Measurements from ENCODE around the gene COG2.
"Not testable (repeated sequence)": the region's sequence is repeated elsewhere in the genome, so short reads cannot be mapped to it uniquely, and the experiment has no call there.

The COG2 gene

DNA sequence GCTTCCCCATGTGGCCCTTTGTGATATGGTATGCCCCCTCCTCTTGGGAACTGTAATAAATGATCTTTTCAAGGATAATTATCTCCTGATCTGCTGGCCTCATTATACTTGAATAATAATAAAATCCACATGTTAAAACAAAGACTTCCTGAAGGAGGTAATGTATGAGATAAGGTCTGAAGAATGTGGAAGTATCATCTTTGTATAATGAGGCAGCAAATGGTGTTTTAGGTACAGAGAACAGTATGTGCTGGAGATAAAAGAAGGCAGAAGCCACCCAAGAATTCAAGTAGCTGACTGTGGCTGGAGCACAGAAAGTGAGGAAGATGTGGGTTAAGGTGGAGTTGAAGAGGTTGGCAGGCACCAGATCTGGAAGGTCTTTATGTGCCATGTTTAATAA, 12.8 kb upstream of the COG2 start:
- DNase-seq, result no peak

DNA sequence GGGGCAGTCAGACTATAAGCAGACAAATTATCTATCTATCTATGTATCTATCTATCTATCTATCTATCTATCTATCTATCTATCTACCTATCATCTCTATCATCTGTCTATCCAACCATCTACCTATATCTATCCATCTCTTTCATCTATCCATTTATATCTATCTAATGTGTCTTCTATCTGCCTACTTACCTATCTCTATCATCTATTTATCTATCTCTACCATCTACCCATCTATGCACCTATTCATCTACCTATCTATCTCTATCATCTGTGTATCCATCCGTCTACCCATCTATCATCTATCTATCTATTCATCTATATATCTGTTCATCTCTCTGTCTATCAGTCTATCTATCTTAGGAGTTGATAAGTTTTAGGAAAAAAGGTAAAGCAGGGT, 10.8 kb upstream of the COG2 start:
- no peak for DNase-seq

DNA sequence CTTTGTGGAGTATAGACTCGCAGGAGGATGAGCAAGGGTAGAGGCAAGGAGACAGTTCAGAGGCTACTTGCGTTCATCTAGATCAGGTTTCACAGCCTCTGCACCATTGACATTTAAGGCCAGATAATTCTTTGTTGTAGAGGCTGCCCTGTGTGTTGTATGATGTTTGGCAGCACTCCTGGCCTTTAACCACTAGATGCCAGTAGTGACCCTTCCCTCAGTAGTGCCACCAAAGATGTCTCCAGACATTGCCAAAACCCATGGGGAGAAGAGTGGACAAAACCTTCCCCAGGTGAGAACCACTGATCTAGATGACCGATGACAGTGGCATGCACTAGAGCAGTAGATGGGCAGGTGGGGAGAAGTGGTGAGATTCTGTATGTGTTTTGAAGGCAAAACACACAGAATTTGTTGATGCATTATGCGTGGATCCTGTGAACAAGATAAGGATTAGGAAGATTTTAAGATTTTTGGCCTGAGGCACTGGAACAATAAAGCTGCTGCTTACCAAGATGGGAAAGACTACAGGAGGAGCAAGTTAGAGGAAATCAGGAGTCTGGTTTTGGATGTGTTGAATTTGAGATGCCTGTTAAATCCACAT, 9.9 kb upstream of the COG2 start:
- DNase-seq, result peak; percentile 83

DNA sequence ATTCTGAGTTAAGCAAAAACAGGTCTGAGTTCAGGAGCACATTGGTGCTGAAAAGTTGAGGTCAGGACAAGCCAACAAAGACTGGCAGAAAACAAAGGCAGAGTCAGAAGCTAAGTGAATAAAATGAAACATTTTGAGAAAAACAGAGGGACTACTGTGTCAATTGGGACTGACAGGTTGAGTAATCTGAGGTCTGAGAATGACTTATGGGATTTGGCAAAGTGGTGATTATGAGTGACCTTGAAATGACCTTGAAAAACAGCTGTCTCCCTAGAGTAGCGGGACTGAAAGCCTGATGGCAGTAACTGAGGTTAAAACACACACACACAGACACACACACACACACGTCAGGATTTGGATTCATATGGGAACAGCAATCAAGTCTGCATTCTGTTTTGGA, 8.8 kb upstream of the COG2 start:
- DNase-seq, result no peak

DNA sequence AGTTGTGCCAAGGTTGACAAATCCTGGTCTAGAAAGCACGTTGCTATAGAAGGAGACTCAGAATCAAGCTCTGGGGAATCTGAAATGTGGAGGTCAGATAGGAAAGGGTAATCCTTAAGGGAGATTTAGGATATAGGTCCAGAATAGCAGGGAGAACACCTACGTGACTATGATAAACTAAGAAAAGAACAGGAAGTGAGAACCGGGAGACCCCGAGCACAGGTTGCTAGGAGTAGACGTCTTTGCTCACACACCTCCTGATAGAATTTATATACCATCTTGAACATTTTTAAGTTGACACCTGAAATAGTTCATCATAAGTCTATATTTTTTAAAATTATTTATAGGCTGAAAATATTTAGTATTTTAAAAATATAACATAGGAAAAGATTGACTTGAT, 7.9 kb upstream of the COG2 start:
- DNase-seq, result no peak

DNA sequence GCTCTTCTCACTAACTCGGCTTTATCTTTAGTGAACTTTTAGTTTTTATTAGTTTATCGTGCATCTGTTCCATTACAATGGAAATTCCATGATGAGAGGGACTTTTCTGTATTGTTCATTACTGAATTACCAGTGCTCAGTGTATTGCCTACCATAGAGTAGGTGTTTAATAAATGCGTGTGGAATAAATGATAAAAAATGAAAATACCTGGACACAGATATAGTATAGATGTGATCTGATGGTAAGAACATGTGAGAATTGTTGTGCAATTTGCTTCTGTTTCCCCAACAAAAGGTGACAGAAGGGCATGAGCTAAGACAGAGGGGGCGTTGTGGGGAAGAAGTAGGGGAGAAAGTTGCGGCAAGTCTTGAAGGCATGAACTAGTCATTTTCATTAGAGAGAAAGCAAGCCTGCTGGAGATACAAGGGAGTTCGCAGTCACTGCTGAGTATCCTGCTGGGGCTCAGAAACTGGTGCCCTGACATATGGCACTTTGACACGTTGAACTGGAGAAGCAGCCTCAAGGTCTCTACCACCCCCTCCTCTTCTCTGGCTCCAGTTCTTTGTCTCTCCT, 5.6 kb upstream of the COG2 start:
- no peak for DNase-seq

DNA sequence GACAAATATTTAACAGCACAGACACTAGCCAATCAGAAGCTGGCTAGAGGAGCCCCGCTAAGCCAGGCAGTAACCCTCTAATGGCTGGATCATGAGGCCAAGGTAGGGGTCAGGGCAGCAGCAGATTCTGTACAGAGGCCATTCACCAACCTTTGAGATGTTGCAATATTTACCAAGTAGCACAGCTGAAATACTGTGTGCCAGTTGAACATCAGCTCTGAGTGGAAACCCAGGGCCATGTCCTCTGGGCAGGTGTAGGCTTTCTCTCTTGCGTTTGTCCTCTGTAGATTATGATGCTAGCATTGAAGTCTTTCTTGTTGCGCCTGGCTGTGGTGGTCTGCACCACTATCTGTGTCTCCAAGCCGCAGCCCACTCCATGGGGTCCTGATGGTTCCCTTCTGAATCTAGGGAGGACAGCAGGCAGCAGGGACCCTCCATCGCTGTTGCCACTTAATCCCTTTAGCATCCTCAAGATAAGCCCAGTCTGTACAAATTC, 2.5 kb upstream of the COG2 start:
- no peak for DNase-seq

DNA sequence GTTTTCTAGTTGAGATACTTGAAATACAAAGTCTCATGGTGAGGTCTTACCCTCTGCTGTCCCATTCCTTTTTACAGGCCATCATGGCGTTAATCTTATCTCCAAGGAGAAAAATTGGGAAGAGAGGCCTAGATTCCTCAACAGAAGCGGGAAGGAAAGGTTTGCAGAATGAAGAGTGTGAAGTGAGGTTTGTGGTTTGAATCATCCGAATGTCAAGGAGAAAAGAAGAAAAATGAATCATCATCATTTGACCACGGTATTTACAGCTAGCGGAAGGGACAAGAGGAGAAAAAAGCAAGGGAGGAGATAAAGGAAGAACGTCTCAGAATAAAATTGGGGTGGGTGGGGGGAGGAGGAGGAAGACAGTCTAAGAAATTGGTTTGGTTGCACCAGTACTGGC, 935 bp upstream of the COG2 start:
- DNase-seq, result no peak

DNA sequence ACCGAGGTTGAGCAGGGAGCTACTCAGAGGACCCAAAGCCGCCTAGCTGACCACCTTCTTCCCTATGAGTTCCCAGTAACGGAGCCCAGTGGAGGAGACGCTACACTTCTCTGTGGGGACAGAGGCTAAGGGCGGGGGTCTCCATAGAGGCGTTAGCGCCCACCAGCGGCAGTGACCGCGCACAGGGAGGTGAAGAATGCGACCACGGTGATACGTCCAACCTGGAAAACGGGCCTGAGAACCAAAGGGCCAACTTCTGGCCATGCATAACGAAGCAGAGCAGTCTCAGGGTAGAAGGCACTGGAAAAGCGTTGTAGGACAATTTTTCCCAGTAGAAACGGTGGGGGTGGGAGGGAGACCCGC, 400 bp upstream of the COG2 start:
- DNase-seq, result no peak

DNA sequence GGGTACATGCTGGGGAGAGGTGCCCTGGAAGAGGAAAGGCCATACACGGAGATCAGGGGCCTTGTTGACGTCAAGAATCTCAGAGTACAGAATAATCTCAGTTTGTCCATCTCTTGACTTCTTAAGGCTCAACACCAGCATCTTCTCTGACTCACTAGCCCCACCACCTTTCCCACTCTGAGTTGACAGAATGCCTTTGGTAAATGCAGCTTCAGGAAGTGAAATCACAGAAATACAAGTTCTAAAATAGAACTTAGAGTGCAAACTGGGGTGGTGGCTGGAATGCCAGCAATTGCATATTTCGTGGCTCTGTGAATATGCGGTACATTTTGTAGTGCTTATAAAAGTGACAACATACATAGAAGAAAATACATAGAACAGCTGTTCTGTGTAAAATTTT, 1.6 kb downstream of the COG2 start:
- DNase-seq, result no peak

DNA sequence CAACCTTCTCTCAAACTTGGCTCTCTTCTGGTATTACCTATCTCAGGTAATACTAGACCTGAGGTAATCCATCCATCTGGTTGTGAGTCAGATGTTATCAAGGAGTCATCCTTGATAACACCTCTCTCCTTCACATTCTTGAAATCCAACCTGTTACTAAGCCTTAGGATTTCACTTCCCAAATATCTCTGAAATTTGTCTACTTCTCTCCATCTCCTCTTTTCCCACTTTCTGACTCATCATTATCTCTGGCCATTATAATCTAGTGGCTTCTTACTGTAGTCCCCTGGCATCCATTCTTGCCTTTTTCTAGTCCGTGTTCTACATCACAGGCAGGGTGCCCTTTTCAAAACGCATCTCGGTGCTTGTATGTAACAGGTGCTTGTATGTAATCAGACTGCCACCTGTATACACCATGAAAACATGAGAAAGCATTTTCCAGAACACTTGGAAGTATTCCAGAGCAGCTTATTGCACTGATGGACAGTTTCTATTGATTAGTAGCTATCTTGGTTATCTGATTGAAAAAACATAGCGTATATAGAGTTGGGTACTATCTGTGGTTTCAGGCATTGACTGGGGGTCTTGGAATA, 4.5 kb downstream of the COG2 start:
- DNase-seq, result no peak

DNA sequence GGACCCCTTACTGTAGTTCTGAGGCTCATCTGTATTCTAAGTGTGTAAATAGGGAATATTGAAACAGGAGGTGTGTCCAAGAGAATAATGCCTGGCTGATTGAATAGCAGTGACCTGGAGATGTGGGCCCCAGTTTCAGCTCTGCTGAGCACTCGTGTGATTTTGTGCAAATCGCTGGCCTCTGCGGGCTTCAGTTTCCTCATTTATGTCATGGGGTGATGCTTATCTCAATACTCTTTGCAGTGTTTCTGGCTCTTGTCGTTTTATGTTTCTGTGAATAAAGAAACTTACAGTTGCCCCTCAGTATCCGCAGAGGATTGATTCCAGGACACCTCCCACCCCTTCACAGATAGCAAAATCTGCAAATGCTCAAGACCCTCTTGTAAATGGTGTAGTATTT, 5.0 kb downstream of the COG2 start:
- DNase-seq, result no peak

DNA sequence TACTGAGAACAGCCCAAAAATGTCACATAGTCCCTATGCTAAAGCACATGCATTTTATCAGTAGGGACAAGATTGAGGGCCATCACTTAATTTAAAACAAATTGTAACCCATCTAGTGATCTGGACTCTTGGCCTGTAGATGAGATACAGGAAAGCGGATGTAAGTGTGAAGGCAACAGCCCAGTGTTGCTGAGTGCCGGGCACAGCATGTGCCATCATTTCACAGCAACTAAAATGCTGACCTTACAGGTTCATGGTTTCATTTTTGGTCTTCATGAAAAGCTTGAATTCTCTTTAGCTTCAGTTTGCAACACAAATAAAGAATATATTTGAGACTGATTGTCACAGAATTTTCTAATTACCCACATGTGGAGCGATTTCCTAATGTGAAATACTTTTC, 5.8 kb downstream of the COG2 start:
- DNase-seq, result no peak

DNA sequence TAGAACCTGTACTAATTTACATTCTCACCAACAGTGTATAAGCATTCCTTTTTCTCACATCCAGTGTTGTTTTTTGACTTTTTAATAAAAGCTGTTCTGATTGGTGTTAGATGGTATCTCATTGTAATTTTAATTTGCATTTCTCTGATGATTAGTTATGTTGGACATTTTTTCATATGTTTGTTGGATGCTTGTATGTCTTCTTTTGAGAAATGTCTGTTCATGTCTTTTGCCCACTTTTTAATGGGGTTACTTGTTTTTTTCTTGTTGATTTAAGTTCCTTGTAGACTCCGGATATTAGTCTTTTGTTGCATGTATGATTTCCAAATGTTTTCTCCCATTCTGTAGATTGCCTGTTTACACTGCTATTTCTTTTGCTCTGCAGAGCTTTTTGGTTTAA, 8.0 kb downstream of the COG2 start:
- no peak for DNase-seq

DNA sequence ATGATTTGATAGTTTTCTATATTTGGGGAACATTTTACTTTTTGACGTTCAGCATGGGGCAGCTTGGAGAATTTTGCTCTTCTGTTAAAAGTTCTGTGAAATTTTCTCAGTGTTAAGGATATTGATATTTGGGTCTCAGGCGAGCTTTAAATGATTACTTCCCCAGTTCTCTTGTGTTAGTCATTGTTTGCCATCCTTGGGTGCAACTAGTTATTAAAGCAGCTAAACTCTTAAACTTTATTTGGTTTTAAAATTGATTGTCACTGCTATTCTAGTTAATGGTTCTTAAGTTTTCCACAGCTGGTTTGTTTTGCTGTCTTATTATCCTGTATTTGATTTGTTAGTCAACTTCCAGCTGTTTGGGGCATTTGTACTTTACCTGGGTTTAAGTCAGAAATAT, 9.0 kb downstream of the COG2 start:
- no peak for DNase-seq

DNA sequence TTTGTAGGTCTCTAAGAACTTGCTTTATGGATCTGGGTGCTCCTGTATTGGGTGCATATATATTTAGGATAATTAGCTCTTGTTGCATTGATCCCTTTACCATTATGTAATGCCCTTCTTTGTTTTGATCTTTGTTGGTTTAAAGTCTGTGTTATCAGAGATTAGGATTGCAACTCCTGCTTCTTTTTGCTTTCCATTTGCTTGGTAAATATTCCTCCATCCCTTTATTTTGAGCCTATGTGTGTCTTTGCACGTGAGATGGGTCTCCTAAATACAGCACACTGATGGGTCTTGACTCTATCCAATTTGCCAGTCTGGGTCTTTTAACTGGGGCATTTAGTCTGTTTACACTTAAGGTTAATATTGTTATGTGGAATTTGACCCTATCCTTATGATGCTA, 14.4 kb downstream of the COG2 start:
- not testable (repeated sequence) for DNase-seq

DNA sequence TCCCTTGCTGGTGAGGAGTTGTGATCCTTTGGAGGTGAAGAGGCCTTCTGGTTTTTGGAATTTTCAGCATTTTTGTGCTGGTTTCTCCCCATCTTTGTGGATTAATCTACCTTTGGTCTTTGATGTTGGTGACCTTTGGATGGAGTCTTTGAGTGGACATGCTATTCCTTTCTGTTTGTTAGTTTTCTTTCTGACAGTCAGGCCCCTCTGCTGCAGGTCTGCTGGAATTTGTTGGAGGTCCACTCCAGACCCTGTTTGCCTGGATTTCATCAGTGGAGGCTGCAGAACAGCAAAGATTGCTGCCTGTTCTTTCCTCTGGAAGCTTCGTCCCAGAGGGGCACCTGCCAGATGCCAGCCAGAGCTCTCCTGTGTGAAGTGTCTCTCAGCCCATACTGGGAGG, 15.8 kb downstream of the COG2 start:
- DNase-seq, result not testable (repeated sequence)

DNA sequence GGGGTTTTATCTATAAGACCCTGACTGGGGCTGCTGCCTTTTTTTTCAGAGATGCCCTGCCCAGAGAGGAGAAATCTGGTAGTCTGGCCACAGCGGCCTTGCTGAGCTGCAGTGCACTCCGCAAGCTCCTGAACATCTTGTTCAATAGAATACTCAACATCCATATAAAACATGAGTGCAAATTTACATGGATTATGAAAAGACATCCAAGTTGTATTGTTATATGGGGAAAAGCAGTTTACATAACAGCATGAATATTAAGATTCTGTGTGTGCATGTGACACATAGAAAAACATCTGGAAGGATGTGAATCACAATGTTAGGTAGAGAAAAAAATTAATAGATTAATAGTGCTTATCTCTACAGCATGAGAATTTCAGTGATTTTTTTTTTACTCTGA, 16.4 kb downstream of the COG2 start:
- no peak for DNase-seq

DNA sequence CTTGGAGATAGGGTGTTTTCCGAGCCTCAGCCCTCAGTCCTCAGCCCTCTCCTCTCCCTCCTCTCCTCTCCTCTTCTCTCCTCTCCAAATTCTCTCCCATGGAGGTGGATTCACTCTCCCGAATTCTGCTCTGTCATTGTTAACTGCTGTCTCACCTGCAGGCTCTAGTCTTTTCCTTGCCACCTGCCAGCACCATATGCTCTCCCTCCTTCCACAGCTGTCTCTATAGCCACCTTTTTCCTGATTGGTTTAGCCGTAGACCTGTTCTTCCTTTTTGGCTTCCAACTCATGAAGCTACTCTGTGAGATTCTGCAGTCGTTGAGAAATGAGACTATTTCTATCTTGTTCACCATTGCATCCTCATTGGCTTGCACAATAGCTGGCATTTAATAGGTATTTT, 19.7 kb downstream of the COG2 start:
- no peak for DNase-seq

DNA sequence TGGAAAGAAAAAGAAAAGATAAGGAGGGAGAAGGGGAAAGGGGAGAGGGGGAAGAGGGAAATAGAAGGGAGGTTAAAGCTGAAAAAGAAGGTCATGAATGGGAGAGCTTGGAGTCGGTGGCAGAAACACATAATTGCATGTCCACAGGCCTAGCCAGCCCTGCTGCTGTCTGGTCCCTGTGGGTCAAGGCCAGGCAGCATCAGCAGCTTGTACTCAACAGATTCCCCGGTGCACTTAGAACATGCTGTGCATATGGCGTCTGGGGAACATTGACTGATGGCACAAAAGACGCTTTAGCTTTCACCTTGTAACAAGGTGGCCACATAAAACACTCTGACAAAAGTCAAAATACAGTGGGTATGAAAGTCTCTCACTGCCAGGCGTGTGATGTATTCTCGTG, 25.9 kb downstream of the COG2 start:
- no peak for DNase-seq

DNA sequence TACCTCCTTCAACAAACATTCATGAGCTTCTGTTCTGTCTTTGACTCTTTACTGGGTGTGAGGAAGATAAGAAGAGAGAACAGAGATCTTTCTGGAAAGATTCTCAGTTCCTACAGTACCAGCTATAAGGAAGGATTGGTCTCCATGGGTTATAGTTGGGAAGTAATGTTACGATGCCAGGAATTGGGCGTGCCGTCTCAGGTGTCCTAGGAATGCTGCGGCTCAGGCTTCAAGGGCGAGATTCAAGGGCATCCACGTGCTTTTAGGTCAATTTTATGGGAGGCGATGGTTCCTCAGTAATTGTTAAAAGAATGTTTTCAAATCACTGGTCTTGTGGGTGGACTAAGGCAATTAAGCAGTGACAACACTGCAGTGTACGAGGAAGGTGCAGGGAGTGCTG, 27.3 kb downstream of the COG2 start:
- no peak for DNase-seq

DNA sequence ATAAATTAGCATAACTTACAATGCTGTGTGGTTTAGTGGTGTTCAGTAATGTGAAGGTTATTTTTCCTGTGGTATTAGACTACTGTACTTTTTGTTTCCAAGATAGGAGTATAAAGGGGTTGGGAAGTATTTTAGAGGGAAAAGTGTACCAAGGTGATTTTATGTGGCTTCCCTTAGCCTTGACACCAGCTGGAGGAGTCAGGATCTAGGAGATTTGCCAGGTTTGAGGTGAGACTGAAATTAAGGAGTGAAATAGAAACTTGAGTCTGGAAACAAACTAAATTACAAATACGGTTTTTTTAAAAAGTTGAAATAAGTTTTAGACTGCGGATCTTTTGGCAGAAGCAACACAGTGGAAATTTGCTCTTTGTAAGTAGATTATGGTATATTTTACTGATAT, 32.3 kb downstream of the COG2 start:
- DNase-seq, result no peak

DNA sequence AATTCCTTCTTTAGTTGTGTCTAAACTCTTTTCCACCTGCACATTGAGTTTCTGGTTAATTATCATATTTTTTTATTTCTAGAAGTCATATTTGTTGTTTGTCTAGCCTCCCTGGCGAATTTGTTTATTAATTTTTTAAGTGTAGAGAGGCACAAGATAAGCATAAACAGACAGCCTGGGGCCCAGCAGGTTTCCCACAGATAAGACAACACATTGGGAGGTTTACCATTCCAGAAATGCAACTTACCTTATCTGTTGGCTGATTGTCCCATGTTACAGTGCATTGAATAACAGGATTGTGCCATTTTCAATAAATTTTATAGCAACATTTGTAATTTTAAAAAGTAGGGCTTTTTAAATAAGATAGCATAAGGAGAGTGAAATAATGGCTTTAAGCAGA, 34.9 kb downstream of the COG2 start:
- DNase-seq, result no peak

DNA sequence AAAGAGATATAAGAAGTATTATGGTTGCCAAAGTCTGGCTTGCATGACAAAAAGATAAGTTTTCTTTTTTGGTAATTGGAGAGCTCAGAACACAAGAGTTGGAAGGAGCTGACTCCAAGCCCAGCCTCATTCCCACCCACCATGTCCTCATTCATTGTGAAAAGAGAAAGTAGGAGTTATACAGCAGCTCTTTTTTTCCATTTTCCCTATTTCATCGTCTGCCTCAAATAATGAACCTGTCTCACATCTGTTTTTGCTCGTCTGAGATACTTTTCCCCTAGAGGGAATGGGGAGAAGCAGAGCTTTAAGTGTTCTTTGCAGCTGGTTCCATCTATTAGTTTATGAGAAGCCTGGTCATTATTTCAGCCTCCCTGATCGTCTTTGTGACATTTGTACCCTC, 36.9 kb downstream of the COG2 start:
- no peak for DNase-seq

DNA sequence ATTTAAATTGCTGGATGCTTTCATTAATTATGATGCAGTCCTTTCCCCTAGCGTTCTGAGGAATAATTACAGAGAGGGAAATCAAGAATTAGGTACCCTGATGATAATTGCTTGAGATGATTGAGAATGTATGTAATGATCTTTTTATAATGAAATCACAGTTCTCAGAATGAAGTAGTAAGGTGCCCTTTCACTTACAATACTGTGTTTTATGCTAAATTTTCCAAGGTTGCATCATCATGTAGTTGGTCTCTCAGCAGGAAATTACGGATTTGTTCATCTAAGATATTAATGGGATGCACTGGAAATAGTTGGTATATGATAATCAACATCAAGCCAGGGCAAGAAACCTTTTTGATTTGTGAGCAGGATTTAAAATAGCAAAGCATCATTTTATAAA, 37.5 kb downstream of the COG2 start:
- DNase-seq, result no peak
